Progenitor cell of endocrine pancreas (in vitro differentiated cells): ENCODE results near the gene OR6Q1. TPM values are rescaled to one million over a fixed set of nuclear protein-coding genes. Genes with fewer than 3 reads are reported as not detected.

ENCODE experiments used
- DNase-seq: peaks from one replicate; pipeline ENCODE4 v3.0.0; 2021; ENCODE audit warnings: low spot score; ENCODE audit not compliant: unreplicated experiment
- H3K27ac Mint-ChIP-seq: 2 replicates; pipeline ENCODE4 v1.8.0; 2021; ENCODE audit warnings: mild to moderate bottlenecking, moderate library complexity, mixed read lengths
- H3K27me3 Mint-ChIP-seq: 2 replicates; pipeline ENCODE4 v1.8.0; 2021; ENCODE audit warnings: mixed read lengths
- H3K36me3 Mint-ChIP-seq: 2 replicates; pipeline ENCODE4 v1.8.0; 2022; ENCODE audit warnings: mixed read lengths; ENCODE audit not compliant: insufficient read depth
- H3K4me1 Mint-ChIP-seq: 2 replicates; pipeline ENCODE4 v1.8.0; 2021; ENCODE audit warnings: low read depth, mixed read lengths
- H3K4me3 Mint-ChIP-seq: 2 replicates; pipeline ENCODE4 v1.8.0; 2021; ENCODE audit warnings: low read depth, mild to moderate bottlenecking, moderate library complexity, mixed read lengths
- H3K9me3 Mint-ChIP-seq: 2 replicates; pipeline ENCODE4 v1.8.0; 2021; ENCODE audit warnings: low read depth, mixed read lengths
- total RNA-seq: library from RNA; stranded (reverse); gene quantifications from 2 replicates; pipeline ENCODE4 v1.2.1, GENCODE V29; 2021
- TF ChIP-seq, protein P1 (sequence below): fragments of 200-600 bp; sonication (generic); IDR thresholded peaks from one replicate; pipeline ENCODE4 v1.5.0; 2021; ENCODE audit warnings: antibody characterized with exemption, mild to moderate bottlenecking; ENCODE audit not compliant: unreplicated experiment

OR6Q1 gene
- total RNA-seq, 1 donor from 2014 or later = not detected

DNA sequence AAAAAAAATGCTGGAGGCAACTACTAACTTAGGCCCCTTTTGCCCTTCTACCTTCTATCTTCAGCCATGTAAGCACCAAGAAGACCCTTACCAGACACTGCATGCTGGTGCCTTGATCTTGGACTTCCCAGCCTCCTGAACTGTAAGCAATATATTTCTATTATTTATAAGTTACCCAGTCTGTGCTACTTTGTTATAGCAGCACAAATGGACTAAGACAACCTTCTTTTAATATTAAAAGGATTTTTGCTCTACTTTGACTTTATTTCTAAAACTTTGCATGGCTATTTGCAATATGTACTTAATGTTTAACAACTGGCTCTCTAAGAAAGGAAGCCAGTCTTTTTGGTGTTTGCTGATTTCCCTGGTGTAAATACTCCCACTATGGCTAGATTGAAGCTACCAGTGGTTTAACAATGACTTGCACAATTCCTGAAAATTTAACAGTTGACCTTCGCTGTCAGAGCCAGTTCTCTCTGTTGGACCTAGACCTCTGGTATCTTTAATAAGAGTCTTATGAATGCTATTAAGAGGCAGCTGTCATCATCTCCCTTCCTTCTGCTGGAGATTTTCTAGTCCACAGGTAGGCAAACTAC is 25.2 kb downstream of the OR6Q1 start:
- Mint-ChIP-seq H3K27ac (no peak overlapping the region), H3K27me3 (no peaks in the 10 kb centered on the region), H3K4me1 (peaks cover 20% of the 10 kb centered on the region), H3K4me3 (no peak overlapping the region), H3K36me3 (peaks cover 1% of the 10 kb centered on the region), H3K9me3 (peaks cover 8% of the 10 kb centered on the region)
- DNase-seq = no peak
- TF ChIP-seq, protein P1, sequence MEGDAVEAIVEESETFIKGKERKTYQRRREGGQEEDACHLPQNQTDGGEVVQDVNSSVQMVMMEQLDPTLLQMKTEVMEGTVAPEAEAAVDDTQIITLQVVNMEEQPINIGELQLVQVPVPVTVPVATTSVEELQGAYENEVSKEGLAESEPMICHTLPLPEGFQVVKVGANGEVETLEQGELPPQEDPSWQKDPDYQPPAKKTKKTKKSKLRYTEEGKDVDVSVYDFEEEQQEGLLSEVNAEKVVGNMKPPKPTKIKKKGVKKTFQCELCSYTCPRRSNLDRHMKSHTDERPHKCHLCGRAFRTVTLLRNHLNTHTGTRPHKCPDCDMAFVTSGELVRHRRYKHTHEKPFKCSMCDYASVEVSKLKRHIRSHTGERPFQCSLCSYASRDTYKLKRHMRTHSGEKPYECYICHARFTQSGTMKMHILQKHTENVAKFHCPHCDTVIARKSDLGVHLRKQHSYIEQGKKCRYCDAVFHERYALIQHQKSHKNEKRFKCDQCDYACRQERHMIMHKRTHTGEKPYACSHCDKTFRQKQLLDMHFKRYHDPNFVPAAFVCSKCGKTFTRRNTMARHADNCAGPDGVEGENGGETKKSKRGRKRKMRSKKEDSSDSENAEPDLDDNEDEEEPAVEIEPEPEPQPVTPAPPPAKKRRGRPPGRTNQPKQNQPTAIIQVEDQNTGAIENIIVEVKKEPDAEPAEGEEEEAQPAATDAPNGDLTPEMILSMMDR = no peak

DNA sequence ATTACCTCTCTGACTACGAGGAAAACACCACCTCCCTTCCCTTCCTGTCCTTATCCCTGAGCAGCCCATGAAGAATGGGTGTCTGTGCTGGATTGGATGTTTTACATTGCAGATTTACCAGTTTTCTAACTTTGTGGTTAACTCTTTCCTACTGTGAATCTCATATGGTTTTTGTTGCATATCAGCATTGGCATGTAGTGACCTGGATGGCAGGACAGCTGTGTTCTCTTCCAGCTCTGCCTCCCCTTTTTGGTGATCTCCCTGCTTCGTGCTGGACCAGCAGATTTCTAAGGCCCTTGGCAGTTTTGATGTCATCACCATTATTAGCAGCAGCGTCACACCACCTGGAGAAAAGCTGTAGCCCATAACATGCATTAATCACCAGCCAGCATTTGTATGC is 26.7 kb downstream of the OR6Q1 start:
- Mint-ChIP-seq H3K36me3 (peaks cover 1% of the 10 kb centered on the region), H3K4me1 (peaks cover 32% of the 10 kb centered on the region), H3K4me3 (no peak overlapping the region), H3K27me3 (no peaks in the 10 kb centered on the region), H3K9me3 (peaks cover 8% of the 10 kb centered on the region), H3K27ac (peak overlapping the region; percentile 68)
- TF ChIP-seq, protein P1 = no peak
- DNase-seq = no peak

DNA sequence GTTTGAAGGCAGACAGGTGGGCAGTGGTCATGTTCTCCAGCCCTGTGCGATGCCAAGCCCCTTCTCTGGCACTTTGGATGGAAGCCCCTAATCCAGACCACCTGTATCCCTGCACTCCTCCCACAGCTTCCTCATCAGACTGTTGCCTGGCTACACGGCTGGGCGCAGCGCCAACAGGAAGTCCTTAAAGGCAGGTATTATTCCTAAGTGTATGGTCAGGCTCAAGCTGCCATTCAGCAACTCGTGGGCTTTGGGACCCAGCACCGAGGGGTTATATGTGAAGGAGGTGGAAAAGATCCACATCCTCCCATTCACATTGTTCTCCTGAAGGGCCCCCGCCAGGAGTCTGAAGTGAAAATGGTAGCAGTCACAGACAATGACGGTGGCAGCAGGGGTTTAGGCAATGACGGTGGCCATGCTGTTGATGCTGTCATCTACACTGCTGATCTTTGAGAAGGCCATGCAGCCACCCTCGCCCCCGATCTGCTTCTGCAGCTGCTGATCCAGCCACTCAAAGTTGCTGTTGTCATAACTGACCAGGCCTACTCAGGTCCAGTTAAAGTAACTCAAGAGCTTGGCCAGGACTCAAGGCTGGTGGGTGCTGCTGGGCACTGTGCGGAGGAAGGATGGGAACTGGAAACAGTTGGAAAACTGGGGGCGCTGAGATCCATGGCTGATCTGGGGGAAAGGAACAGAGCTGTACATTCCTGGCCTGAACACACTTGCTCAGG is 27.7 kb downstream of the OR6Q1 start:
- Mint-ChIP-seq H3K36me3 (peaks cover 1% of the 10 kb centered on the region), H3K27ac (peak overlapping the region; percentile 97), H3K27me3 (no peaks in the 10 kb centered on the region), H3K9me3 (peaks cover 8% of the 10 kb centered on the region), H3K4me1 (peaks cover 32% of the 10 kb centered on the region), H3K4me3 (no peak overlapping the region)
- TF ChIP-seq, protein P1 = no peak
- DNase-seq = no peak

DNA sequence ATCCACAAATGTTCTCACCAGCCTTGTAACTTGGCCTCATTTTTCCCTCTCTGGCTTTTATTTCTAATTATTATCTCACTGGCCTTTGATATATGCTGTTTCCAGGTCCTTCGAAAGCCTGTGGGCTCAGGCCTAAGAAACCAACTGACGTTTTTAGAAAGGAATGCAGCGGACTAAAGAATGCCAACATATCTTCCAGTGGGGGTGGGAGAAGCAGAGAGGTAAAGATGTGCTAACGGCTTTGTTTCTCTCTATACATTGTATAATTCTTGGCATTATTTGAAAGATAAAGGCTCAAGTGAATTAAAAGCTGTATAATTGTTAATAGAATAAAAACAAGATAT is 28.2 kb downstream of the OR6Q1 start:
- peak overlapping the region; percentile 97 for H3K27ac Mint-ChIP-seq
- H3K9me3 Mint-ChIP-seq = peaks cover 8% of the 10 kb centered on the region
- H3K36me3 Mint-ChIP-seq = peaks cover 1% of the 10 kb centered on the region
- H3K27me3 Mint-ChIP-seq = no peaks in the 10 kb centered on the region
- TF ChIP-seq, protein P1 = no peak
- H3K4me1 Mint-ChIP-seq = peaks cover 32% of the 10 kb centered on the region
- no peak overlapping the region for H3K4me3 Mint-ChIP-seq
- no peak for DNase-seq

DNA sequence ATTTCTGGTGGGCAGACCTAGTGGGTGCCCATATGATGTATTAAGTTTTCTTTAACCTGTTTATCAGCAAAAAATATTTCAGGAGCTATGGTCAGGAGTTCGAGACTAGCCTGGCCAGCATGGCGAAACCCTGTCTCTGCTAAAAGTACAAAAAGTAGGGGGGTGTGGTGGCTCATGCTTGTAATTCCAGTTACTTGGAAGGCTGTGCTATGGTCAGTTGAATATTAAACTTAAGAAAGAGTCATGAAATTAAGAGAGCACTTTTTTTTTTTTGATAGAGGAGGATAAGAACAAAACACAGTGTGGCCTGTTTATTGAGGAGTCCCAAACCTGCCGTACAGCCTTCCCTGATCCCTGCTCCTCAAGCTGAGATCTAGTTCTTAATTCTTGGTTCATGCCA is 29.8 kb downstream of the OR6Q1 start:
- Mint-ChIP-seq H3K4me3 (no peak overlapping the region), H3K4me1 (peaks cover 39% of the 10 kb centered on the region), H3K36me3 (no peaks in the 10 kb centered on the region), H3K9me3 (peaks cover 3% of the 10 kb centered on the region), H3K27me3 (no peaks in the 10 kb centered on the region), H3K27ac (peak overlapping the region; percentile 79)
- TF ChIP-seq, protein P1 = no peak
- no peak for DNase-seq
